HUES48 (cell line): Measurements from ENCODE around the gene OR8D1.
"Not testable (repeated sequence)": the region's sequence is repeated elsewhere in the genome, so short reads cannot be mapped to it uniquely, and the experiment has no call there.

Experiments
- H3K27ac ChIP-seq: one replicate; pipeline ENCODE4 v1.7.0; 2013; ENCODE audit warnings: low read depth, low read length, inconsistent platforms
- H3K27me3 ChIP-seq: 2 replicates; pipeline ENCODE4 v1.6.1; 2013; ENCODE audit warnings: mild to moderate bottlenecking, low read length; ENCODE audit not compliant: control insufficient read depth, insufficient read depth
- H3K36me3 ChIP-seq: 2 replicates; pipeline ENCODE4 v1.6.1; 2013; ENCODE audit warnings: low read length; ENCODE audit not compliant: control insufficient read depth, insufficient read depth
- H3K4me1 ChIP-seq: 2 replicates; pipeline ENCODE4 v1.6.1; 2013; ENCODE audit warnings: mild to moderate bottlenecking, low read length; ENCODE audit not compliant: control insufficient read depth, insufficient read depth
- H3K4me3 ChIP-seq: 2 replicates; pipeline ENCODE4 v1.5.1; 2013; ENCODE audit warnings: mild to moderate bottlenecking, low read depth, low read length
- H3K9ac ChIP-seq: 2 replicates; pipeline ENCODE4 v1.6.1; 2013; ENCODE audit warnings: mild to moderate bottlenecking, low read depth, low read length, moderate library complexity
- H3K9me3 ChIP-seq: 2 replicates; pipeline ENCODE4 v1.6.1; 2013; ENCODE audit warnings: low read length; ENCODE audit not compliant: control insufficient read depth, insufficient read depth

Gene OR8D1

DNA sequence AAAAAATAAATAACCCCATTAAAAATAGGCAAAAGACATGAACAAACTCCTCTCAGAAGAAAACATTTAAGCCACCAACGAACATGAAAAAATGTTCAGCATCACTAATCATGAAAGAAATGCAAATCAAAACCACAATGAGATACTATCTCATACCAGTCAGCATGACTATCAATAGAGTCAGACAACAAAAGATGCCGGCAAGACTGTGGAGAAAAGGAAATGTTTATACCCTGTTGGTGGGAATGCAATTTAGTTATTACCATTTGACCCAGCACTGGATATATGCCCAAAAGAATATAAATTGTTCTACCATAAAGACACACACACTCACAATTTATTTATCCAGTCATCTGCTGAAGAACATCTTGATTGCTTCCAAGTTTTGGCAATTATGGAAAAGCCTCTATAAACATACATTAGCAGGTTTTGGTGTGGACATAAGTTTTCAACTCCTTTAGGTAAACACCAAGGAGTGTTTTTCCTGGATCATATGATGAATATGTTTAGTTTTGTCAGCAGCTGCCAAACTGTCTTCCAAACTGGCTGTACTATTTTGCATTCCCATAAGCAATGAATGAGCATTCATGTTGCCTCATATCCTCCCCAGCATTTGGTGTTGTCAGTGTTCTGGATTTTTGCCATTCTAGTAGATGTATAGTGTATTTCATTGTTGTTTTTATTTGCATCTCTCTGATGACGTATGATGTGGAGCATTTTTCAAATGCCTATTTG is 28.0 kb downstream of the OR8D1 start:
- Histone ChIP-seq H3K27ac (no peak overlapping the region), H3K4me1 (no peaks in the 10 kb centered on the region), H3K9me3 (peaks cover 3% of the 10 kb centered on the region; the same call in 1 of the 2 replicates), H3K9ac (no peak overlapping the region), H3K36me3 (no peaks in the 10 kb centered on the region), H3K4me3 (no peak overlapping the region), H3K27me3 (no peaks in the 10 kb centered on the region)

DNA sequence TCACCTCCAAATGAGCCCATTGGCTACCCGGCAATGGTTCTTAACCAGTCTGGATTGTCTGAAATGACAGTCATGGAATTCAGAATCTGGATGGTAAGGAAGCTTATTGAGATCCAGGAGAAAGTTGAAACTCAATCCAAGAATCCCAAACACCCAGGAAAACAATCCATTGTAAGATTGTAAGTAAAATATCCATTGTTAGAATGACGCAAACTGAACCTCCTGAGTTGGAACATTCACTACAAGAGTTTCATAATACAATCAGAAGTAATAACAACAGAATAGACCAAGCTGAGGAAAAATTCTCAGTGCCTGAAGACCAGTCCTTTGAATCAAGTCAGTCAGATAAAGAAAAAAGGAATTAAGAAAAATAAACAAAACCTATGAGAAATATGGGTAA is 35.5 kb downstream of the OR8D1 start:
- Histone ChIP-seq H3K4me1 (peaks cover 11% of the 10 kb centered on the region), H3K27ac (no peak overlapping the region), H3K9me3 (0 out of 2 replicates have a peak, but pooled peaks cover 3% of the 10 kb centered on the region), H3K36me3 (no peaks in the 10 kb centered on the region), H3K27me3 (no peaks in the 10 kb centered on the region), H3K9ac (no peak overlapping the region), H3K4me3 (no peak overlapping the region)

DNA sequence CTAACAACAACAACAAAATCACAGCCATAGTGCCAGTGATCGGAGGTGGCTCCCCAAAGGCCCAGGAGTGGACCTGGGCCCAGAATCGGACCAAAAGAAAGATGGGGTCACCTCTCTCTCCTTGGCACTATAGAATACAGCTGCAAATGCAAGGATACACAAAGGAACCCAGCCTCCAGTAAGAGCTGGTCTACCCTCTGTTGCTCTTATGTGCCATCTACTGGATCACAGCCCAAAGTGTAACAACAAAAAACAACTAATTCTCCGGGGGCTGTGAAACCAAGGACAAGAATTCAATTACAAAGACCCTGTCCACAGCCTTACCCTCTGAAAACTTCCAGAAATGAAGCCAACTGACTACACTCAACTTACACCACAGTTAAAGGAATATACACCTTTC is 35.9 kb downstream of the OR8D1 start:
- Histone ChIP-seq H3K27ac (no peak overlapping the region), H3K4me3 (no peak overlapping the region), H3K36me3 (no peaks in the 10 kb centered on the region), H3K4me1 (peaks cover 15% of the 10 kb centered on the region), H3K9ac (no peak overlapping the region), H3K27me3 (no peaks in the 10 kb centered on the region), H3K9me3 (0 out of 2 replicates have a peak, but pooled peaks cover 3% of the 10 kb centered on the region)

DNA sequence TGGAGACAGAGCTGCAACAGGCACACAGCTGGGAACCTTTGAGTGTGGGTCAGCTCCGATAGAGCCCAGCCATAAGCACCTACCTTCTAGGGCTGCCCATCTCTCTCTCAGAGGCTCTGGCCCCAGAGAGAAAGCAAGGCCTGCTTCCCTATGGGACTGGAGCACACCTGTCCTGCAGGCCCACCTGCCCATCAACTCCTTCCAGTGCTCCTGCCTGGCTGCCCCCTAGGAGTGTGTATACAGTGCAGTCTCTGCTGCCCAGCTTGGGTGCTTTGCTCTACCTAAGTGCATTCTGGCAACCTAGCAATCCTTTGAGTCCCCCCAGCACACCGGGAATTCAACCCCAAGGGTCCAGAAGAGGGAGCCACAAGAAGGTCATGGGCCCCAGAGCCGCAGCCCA is 36.5 kb downstream of the OR8D1 start:
- Histone ChIP-seq H3K27me3 (no peaks in the 10 kb centered on the region), H3K4me3 (no peak overlapping the region)

DNA sequence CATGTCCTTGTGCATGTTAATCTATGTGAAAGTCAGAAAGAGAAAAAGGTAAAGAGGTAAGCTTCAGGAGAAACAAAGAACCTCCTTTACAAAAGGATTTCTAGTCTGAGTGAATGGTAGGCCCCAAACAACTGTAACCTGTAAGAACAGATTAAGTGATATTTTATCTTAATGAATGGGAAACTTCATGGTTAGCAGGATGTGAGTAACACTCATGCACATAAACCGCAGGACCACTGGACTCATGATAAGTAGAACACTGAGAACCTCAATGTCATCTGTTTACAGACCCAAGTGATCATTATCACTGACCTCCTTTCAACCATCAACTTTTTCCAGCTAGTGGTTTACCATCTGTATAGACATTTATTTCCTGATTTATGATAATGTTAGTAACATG is 37.7 kb downstream of the OR8D1 start:
- H3K4me3 ChIP-seq, result no peak overlapping the region
- H3K36me3 ChIP-seq, result no peaks in the 10 kb centered on the region
- H3K4me1 ChIP-seq, result peaks cover 18% of the 10 kb centered on the region
- H3K27ac ChIP-seq, result no peak overlapping the region
- no peaks in the 10 kb centered on the region for H3K9me3 ChIP-seq
- no peaks in the 10 kb centered on the region for H3K27me3 ChIP-seq
- H3K9ac ChIP-seq, result no peak overlapping the region

More for the DNA sequence above, 36.5 kb downstream of the OR8D1 start:
- Histone ChIP-seq H3K27ac (no peak overlapping the region), H3K9ac (no peak overlapping the region), H3K4me1 (peaks cover 18% of the 10 kb centered on the region), H3K9me3 (0 out of 2 replicates have a peak, but pooled peaks cover 3% of the 10 kb centered on the region), H3K36me3 (no peaks in the 10 kb centered on the region)

DNA sequence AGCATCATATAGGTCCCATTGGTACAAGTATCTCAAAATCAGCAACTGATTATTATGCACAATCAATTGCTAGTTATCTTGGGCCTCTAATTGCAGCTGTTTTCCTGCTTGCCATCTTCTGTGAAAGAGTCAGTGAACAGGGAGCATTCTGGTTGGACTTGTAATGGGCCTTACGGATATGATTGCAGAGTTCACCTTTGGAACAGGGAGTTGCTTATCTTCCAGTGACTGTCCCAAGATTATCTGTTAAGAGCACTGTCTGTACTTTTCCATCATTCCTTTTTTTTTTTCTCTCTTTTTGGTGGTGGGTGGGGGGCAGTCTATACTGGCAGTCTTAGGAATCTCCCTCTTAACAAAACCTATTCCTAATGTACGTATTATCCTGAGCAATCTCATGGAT is 39.7 kb downstream of the OR8D1 start:
- Histone ChIP-seq H3K4me1 (peaks cover 18% of the 10 kb centered on the region), H3K9ac (no peak overlapping the region), H3K36me3 (no peaks in the 10 kb centered on the region), H3K4me3 (no peak overlapping the region), H3K27me3 (no peaks in the 10 kb centered on the region), H3K9me3 (no peaks in the 10 kb centered on the region), H3K27ac (no peak overlapping the region)

DNA sequence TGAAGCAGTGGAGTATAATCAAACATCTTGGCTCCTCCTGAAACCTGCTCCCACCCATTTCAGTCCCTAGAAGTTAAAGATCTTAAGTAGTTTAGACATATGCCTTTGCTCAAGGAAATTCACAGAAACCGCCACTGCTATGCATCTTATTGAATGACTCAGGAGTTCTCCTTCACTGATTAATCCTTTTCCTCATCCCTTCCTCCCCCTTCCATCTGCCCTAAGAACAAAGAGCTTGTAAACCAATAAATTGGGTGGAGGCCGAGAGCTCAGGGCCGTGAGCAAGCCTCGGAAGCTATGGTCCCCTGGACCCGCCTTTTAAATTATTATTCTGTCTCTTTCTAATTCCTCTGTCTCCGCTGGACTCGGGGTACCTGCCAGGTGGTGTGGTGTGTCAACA is 42.9 kb downstream of the OR8D1 start:
- H3K4me3 ChIP-seq, H3K36me3 ChIP-seq, H3K27ac ChIP-seq, H3K9ac ChIP-seq, H3K9me3 ChIP-seq, H3K27me3 ChIP-seq: not testable (repeated sequence)
- peaks cover 18% of the 10 kb centered on the region for H3K4me1 ChIP-seq

DNA sequence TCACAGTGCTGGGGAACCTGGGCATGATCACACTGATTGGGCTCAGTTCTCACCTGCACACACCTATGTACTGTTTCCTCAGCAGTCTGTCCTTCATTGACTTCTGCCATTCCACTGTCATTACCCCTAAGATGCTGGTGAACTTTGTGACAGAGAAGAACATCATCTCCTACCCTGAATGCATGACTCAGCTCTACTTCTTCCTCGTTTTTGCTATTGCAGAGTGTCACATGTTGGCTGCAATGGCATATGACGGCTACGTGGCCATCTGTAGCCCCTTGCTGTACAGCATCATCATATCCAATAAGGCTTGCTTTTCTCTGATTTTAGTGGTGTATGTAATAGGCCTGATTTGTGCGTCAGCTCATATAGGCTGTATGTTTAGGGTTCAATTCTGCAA is 48.7 kb downstream of the OR8D1 start:
- not testable (repeated sequence) for H3K9me3 ChIP-seq, H3K9ac ChIP-seq, H3K27me3 ChIP-seq, H3K36me3 ChIP-seq, H3K4me1 ChIP-seq, H3K27ac ChIP-seq, H3K4me3 ChIP-seq

DNA sequence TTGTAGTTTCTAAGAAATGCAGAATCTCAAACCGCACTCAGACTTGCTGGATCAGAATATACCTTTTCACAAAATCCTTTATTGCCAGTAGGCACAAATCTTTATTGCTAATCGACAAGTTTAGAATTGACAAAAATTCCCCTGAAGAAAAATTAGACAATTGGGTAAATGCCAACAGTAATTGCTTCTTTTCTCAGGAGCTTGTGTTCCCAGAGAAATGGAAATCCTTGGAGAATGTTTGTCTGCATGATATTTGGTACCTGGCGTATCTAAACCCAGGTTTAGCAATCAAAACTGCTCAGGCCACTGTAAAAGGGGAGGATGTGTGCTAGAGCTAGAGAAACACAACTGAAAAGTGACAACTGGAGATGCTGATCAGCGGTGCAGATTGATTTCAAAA is 57.7 kb downstream of the OR8D1 start, which contains the start of gene OR8G5:
Gene OR8G5 (plus strand): TSS at position 301 of the 400 bp plus-strand sequence. CDS start 8,556 bp downstream, outside the sequence.
- no peaks in the 10 kb centered on the region for H3K27me3 ChIP-seq
- H3K4me1 ChIP-seq, result no peaks in the 10 kb centered on the region

More for the DNA sequence above, 57.7 kb downstream of the OR8D1 start, which contains the start of gene OR8G5:
- Histone ChIP-seq H3K9me3 (no peaks in the 10 kb centered on the region), H3K9ac (no peak within 1 kb of the TSS), H3K36me3 (no peaks in the 10 kb centered on the region), H3K4me3 (no peak within 1 kb of the TSS), H3K27ac (no peak within 1 kb of the TSS)
